ENCODE results near the gene PREPL. TPM values are rescaled to one million over a fixed set of nuclear protein-coding genes. Genes with fewer than 3 reads are reported as not detected.
A peak's percentile ranks its signal among the peaks of the same experiment; 100 is the strongest.

The PREPL gene
- total RNA-seq (2013; cell fraction: nucleolus; rRNA removed): 122 and 125 TPM in 2 replicates
- total RNA-seq (2014; rRNA removed) (19.7 and 25.2 TPM in 2 replicates), total RNA-seq (2014; rRNA removed; fragmentation: Illumina TruSeq; extraction: Trizol) (19.9 and 21.8 TPM in 2 replicates), total RNA-seq (2021) (20.9 and 21.7 TPM in 2 replicates), polyA plus RNA-seq (2011; rRNA removed) (43.0 and 59.4 TPM in 2 replicates), polyA plus RNA-seq (2014; fragmentation: Illumina TruSeq; extraction: Trizol) (26.7 and 31.5 TPM in 2 replicates), polyA plus RNA-seq (2014; fragmentation: Nextera tagmentation; extraction: Ambion mirVana) (1 to 10 TPM; 9.2 to 9.6 TPM), polyA plus RNA-seq (2014; rRNA removed) (13.0 and 19.3 TPM in 2 replicates), polyA plus RNA-seq (2016; fragmentation: Nextera tagmentation; extraction: Ambion mirVana) (10 to 100 TPM; 27.7 TPM), polyA minus RNA-seq (2011; rRNA and poly(A)+ RNA removed) (24.0 and 32.0 TPM in 2 replicates), Bru-seq, nascent RNA (percentile 88 among the genes with signal in this experiment), BruChase-seq, experiment 1, labeled RNA remaining after a 6-hour chase (percentile 76 among the genes with signal in this experiment), BruChase-seq, experiment 2, labeled RNA remaining after a 2-hour chase (percentile 83 among the genes with signal in this experiment)
- 5.0 TPM for polyA plus RNA-seq (2011; ENCODE audit: low read depth)
- polyA plus RNA-seq (2011; cell fraction: cytosol; rRNA removed): 12.2 and 13.8 TPM in 2 replicates
- polyA plus RNA-seq (2011; cell fraction: nucleus; rRNA removed): 33.4 and 45.9 TPM in 2 replicates
- 8.1 and 13.8 TPM in 2 replicates for polyA plus RNA-seq (2012)
- polyA minus RNA-seq (2011; cell fraction: cytosol; rRNA and poly(A)+ RNA removed): 7.4 and 12.1 TPM in 2 replicates
- polyA minus RNA-seq (2011; cell fraction: nucleus; rRNA and poly(A)+ RNA removed): 24.2 and 26.5 TPM in 2 replicates
- long read RNA-seq, experiment 1, full-length matches to known transcripts: 4 of 8 reads
- long read RNA-seq, experiment 1, partial matches to known transcripts: 2 of 8 reads
- long read RNA-seq, experiment 1, other reads (novel, unspliced or antisense): 2 of 8 reads
- long read RNA-seq, experiment 2, full-length matches to known transcripts: 35 of 60 reads
- long read RNA-seq, experiment 2, partial matches to known transcripts: 14 of 60 reads
- long read RNA-seq, experiment 2, other reads (novel, unspliced or antisense): 11 of 60 reads

DNA sequence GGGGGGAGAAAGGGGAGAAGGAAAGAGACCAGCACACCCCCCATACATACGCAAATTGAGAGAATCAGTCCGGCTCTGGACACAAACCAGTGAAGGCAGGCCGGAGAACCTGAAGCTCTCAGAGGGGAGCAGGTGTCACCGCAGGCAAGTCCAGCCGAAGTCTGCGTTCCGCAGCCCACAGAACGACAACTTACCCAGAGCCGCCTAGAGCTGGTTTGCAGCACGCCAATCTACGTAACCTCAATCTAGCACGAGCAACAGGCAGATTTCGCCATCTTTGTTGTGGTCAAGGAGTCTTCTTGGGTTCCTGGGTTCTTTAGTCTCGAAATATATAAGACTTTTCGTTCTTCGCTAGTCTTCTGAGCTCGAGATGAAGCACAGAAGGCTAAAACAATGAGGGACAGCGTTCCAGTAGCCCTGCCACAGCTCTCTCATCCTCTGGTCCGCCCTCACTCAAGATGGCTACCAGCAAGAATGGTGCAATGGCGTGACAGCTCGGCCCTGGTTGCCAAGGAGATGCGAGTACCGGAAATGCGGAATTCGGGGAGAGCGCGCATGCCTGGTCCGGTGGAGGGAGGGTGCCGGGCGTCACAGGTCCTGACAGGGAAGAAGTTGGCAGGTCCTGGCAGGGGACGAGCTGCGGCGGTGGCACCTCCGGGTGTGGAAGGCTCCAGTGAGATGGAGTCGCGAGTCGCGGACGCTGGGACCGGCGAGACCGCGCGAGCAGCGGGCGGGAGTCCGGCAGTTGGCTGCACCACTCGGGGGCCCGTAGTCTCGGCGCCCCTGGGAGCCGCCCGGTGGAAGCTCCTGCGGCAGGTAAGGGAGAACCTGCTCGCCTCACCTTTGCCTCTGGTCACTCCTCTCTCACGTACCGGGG, at the start of gene PREPL, which contains the start of gene CAMKMT:
Gene PREPL, minus strand, starts transcription at position 165 of the 877 bp plus-strand sequence. CDS start 15,152 bp downstream, outside the sequence.
Gene CAMKMT, plus strand, starts transcription at position 618 of the 877 bp plus-strand sequence.
- H4K20me1 ChIP-seq (ENCODE audit: control insufficient read depth, insufficient read depth): no peaks in the 10 kb centered on the region
- ATAC-seq (peak; percentile 86), DNase-seq (ENCODE audit: low read depth, low spot score) (peak; percentile 90), FAIRE-seq (peak; percentile 95)
- peak within 1 kb of the TSS; percentile 83 for H3K4me3 ChIP-seq
- ChIA-PET POLR2A (interaction anchor here (0.5 to 2.6 kb wide), 14 partner anchors 14 to 367 kb away, joined by 3 to 14 read pairs (median 3); partner anchors contain the start of gene PPM1B), CTCF (interaction anchor here (0.6 to 2.1 kb wide), 16 partner anchors 8 to 594 kb away, joined by 3 to 8 read pairs (median 4); no protein-coding TSS in a partner anchor), RAD21 (ENCODE audit: unreplicated experiment) (interaction anchor here (1.0 to 1.7 kb wide), 9 partner anchors 9 to 594 kb away, joined by 3 to 8 read pairs (median 5); partner anchors contain the start of gene PPM1B), SMC1A (ENCODE audit: uncharacterized antibody, unreplicated experiment) (interaction anchor here (0.8 to 4.0 kb wide), 16 partner anchors 9 to 255 kb away, joined by 3 to 13 read pairs (median 4); no protein-coding TSS in a partner anchor)
- no TSS peak for BruUV-seq (replicated peaks)
- H3K36me3 ChIP-seq (ENCODE audit: control insufficient read depth in 2 of 2, insufficient read depth in 2 of 2, low read length in 1 of 2): no peaks in the 10 kb centered on the region
- no peaks in the 10 kb centered on the region for H3K27me3 ChIP-seq (replicated peaks in 1 of 2; ENCODE audit: control insufficient read depth in 2 of 2, insufficient read depth in 2 of 2, low read length in 1 of 2)
- under 1% methylated on average over 56 of the region's 57 CpGs for WGBS (ENCODE audit: insufficient coverage, insufficient replicate concordance, low lambda C conversion rate, missing lambda C conversion rate)
- H3K4me1 ChIP-seq (ENCODE audit: control insufficient read depth, insufficient read depth, low read length): peaks cover 10% of the 10 kb centered on the region
- peak within 1 kb of the TSS; percentile 100 for H2AFZ ChIP-seq (ENCODE audit: control insufficient read depth, low read depth, low read length)
- peak within 1 kb of the TSS; percentile 99 for H3K9ac ChIP-seq (ENCODE audit: control insufficient read depth, insufficient read depth, low read length)
- H3K4me2 ChIP-seq (ENCODE audit: control insufficient read depth, insufficient read depth): peak within 1 kb of the TSS; percentile 86
- intact Hi-C loops (cut with micrococcal nuclease; ENCODE audit: unreplicated experiment) (no loop called here), in situ Hi-C loops (cut with MboI) (no loop called here)
- H3K9me3 ChIP-seq (replicated peaks; ENCODE audit: control insufficient read depth, insufficient read depth, low read length): no peaks in the 10 kb centered on the region
- peak within 1 kb of the TSS; percentile 100 for H3K27ac ChIP-seq (ENCODE audit: control insufficient read depth, insufficient read depth)
- peaks cover 27% of the 10 kb centered on the region for H3K79me2 ChIP-seq (ENCODE audit: control insufficient read depth, insufficient read depth, low read length)
- TF ChIP-seq RB1 (IDR thresholded peaks at IDR 0.05; ENCODE audit: borderline replicate concordance) (no peak; the same call in 1 of the 2 replicates), NFXL1 (IDR thresholded peaks at IDR 0.05; ENCODE audit: borderline replicate concordance) (no peak), SIX5 (IDR thresholded peaks at IDR 0.05; ENCODE audit: low read depth, low read length, severe bottlenecking) (peak; percentile 65), IRF5 (IDR thresholded peaks at IDR 0.05; ENCODE audit: borderline replicate concordance) (no peak), IRF4 (IDR thresholded peaks at IDR 0.05; ENCODE audit: low read depth, low read length) (no peak), ZBTB4 (CRISPR knock-in tag; IDR thresholded peaks at IDR 0.05) (no peak), EED (IDR thresholded peaks at IDR 0.05; ENCODE audit: low read depth) (no peak)
